GM21360 (cell line): Measurements from ENCODE around the gene SRSF8.
"Not testable (repeated sequence)": the region's sequence is repeated elsewhere in the genome, so short reads cannot be mapped to it uniquely, and the experiment has no call there.

ENCODE experiments used
- ATAC-seq: cut with Tn5 transposase; IDR thresholded peaks from one replicate; pipeline ENCODE4 v1.9.1; 2021; ENCODE audit warnings: mild to moderate bottlenecking, moderate library complexity; ENCODE audit not compliant: unreplicated experiment

SRSF8 gene

DNA sequence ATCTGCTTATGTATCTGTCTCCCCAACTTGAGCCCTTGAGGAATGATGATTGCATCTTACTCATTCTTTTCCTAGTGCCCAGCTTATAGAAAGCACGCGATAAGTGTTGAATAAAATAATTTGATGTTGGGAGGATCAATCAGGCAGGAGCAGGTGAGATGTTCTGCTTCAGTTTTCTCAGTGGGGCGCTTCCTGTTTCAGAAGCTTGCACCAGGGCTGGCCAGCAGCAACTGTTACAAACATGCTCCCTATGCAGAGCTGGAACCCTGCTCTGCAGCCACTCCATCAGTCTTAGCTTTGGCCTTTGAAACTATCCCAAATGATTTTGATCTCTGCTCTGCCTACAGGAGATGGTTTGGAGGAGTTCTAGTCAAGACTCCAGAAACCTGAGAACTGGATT lies 26.8 kb downstream of the SRSF8 start:
- ATAC-seq: no peak

DNA sequence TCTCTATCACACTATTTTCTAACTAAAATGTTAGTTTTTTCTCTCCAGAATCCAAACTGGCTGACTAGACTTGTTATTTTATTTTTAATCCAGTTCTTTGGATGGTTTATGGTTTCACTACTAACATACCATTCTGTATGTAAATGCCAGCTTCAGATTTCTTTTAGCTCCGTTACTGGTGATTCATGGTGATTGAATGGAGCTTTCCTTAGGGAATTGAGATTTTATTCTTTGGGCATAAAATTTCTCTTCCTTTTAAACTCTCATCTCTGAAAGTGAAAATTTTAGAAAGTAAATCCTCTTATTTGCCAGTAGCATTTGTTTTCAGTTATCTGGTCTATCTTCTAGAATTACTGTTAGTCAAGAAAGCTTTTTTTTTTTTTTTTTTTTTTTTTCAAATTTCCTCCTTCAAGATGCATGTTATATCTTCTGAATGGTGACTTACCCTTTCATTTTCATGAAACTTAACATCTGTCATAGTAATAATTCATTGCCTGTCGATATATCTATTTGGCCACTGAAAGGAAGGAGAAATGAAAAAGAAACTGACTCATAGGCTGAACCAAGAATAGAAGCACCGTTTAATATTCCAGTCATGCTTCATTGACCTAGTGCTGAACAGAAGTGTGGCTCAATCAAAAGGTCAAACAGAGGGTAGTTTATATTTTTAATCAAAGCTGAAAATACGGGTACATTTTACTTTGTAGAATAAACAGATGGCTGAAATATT lies 29.3 kb downstream of the SRSF8 start:
- peak; percentile 85 for ATAC-seq

GRCh38 chr11:95097209-95097608 lies 30.5 kb downstream of the SRSF8 start:
- ATAC-seq: no peak

- ATAC-seq: no peak
Observed at GRCh38 chr11:95098826-95099225, 32.1 kb downstream of the SRSF8 start.

DNA sequence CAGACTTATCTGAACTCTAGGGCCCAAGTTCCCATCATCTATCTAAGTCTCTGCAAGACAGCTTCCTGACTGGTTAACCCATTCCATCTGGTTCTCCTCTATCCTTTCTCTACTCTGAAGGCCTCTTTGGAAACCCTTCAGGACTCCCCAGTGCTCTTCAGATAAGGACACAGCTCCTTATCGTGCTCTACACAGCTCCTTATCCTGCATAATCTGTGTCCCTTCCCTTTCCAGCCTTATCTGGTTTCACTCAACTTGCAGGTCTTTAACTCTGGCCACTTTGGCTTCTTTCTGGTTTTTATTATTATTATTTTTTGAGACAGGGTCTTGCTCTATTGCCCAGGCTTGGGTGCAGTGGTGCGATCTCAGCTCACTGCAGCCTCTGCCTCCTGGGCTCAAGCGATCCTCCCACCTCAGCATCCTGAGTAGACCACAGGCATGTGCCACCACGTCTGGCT lies 33.5 kb downstream of the SRSF8 start:
- no peak for ATAC-seq

DNA sequence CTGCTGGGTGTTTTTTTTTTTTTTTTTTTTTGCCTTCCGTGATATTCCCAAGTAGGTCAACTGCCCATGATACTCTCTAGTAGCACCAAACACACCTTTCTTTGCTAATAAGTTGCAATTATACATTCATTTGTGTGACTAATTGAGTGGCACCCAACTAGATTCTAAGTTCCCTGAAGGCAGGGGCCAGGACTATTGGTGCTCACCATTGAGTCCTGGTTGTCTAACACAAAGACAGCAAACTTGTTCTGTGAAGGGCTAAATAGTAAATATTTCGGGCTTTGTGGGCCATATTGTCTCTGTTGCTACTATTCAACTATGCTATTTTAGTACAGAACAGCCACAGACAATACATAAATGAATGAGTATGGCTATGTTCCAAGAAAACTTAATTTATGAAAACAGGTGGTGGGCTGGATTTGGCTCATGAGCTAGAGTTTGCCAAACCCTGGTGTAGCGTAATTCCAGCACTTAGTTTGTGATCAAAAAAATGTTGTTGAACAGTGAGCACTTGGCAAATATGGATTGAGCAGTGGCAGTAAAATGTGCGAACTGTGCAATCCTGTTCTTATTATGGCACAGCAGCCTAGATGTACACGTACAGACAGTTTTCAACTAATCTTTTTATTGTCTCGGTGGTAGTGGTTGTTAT lies 34.3 kb downstream of the SRSF8 start:
- ATAC-seq: no peak

DNA sequence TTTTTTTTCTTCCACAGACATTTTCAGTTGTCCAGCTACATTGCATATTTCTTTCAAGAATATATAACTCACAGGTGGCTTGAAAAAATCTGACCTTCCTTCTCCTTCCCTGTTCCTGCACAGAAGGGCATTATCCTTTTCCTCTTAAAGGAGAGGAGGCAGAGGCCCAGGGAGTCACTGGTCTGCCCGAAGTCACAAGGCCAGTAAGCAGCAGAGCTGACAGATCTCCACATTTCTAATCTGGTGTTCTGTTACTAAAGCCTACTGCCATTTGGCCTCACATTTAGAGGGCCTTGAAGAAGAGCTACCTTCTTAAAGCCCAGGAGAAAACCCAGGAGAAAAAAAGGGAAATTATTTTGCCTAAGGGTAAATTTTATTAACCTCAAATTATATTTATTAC lies 35.2 kb downstream of the SRSF8 start:
- ATAC-seq: no peak

DNA sequence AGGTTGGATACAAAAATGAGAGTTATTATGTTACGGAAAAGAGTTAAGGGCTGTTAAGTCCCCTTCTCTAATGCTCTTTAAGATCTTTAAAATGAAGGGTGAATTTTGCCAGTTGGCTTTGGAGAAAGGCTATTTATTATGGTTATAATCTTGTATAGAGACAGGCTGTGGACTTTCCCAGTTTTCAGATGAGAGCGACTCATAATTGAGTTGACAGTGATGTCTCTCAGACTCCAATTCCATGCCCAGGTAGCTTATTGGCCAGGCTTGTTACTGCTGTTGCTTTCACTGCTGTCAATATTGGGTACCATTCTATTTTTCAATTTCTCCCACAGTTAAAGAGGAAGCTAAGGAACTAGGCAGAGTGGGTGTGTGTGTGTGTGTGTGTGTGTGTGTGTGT lies 36.0 kb downstream of the SRSF8 start:
- ATAC-seq: no peak

GRCh38 chr11:95103701-95104100 lies 37.0 kb downstream of the SRSF8 start:
- no peak for ATAC-seq

- ATAC-seq: no peak
Observed at GRCh38 chr11:95104121-95104830, 37.6 kb downstream of the SRSF8 start.

DNA sequence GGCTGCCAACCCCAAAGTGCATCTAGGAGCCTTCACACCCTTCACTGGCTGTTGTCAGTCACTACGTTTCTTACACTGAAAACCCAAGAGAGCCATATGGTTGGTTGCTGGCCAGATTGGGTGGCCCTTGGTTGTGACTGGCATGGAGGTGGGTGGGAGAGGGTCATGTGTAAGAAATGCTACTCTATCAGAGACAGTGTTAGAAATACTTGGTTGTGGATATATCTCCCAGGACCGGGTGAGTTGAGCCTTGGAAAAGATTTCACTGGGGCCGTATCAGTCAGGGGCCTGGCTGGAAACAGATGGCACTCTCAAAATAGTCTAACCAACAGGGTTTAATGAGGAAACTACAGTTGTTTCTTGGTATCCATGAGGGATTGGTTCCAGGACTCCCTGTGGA lies 38.1 kb downstream of the SRSF8 start:
- ATAC-seq: no peak

GRCh38 chr11:95108159-95108611 lies 41.5 kb downstream of the SRSF8 start:
- ATAC-seq: no peak

GRCh38 chr11:95108671-95109551 lies 42.2 kb downstream of the SRSF8 start:
- ATAC-seq: no peak

DNA sequence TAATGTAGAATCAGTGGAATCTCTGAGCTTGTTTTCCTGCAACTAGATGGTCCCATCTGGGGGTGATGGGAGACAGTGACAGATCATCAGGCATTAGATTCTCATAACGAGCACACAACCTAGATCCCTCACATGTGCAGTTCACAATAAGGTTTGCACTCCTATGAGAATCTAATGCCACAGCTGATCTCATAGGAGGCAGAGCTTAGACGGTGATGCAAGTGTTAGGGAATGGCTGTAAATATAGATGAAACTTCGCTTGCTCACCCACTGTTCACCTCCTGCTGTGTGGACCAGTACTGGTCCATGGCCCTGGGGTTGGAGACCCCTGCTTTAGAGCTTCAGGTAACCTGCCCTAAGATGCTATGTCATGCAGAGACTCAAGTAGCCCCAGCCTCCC lies 44.8 kb downstream of the SRSF8 start:
- not testable (repeated sequence) for ATAC-seq

GRCh38 chr11:95111923-95112540 lies 45.3 kb downstream of the SRSF8 start:
- no peak for ATAC-seq

GRCh38 chr11:95115597-95115996 lies 48.9 kb downstream of the SRSF8 start:
- no peak for ATAC-seq

DNA sequence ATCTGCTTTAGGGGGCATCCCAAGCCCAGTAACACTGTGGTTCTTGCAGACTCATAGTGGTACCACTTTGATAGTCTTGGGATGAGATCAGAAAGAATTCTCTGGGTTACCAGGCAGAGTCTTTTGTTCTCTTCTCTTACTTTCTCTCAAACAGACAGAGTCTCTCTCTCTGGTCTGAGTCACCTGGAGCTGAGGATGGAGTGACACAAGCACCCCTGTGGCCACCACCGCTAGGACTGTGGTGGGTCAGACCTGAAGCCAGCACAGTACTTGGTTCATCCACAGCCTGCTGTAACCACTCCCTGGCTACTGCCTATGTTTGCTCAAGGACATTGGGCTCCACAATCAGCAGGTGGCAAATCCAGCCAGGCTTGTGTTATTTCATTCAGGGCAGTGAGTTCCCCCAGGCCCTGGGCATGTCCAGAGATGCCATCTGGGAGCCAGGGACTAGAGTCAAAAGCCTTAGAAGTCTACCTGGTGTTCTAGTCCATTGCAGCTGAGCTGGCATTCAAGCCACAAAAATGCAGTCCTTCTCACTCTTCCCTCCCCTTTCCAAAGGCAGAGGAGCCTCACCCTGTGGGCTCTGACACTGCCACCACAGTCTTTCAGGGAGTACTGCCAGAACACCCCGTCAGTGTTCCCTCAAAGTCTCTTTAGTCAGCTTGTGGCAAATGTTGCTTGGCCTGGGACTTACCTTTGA lies 52.8 kb downstream of the SRSF8 start:
- no peak for ATAC-seq
